Measurements from ENCODE around the gene KDM4C.

Gene KDM4C

GRCh38 chr9:7051711-7052110 is 293.9 kb downstream of the KDM4C start:
- DNase-seq (ENCODE audit: low read depth), result no peak
- no peak overlapping the region for H3K4me3 ChIP-seq (ENCODE audit: low read depth, low read length)
- TF ChIP-seq CTCF (IDR thresholded peaks at IDR 0.05; ENCODE audit: insufficient read depth, low read depth, low read length, missing control alignments), result no peak

GRCh38 chr9:7053903-7054302 is 296.1 kb downstream of the KDM4C start:
- TF ChIP-seq CTCF (IDR thresholded peaks at IDR 0.05; ENCODE audit: insufficient read depth, low read depth, low read length, missing control alignments), result no peak
- no peak for DNase-seq (ENCODE audit: low read depth)
- no peak overlapping the region for H3K4me3 ChIP-seq (ENCODE audit: low read depth, low read length)

GRCh38 chr9:7055171-7055903 is 297.6 kb downstream of the KDM4C start:
- no peak for TF ChIP-seq CTCF (IDR thresholded peaks at IDR 0.05; ENCODE audit: insufficient read depth, low read depth, low read length, missing control alignments)
- DNase-seq (ENCODE audit: low read depth), result peak; percentile 18
- H3K4me3 ChIP-seq (ENCODE audit: low read depth, low read length), result no peak overlapping the region

- TF ChIP-seq CTCF (IDR thresholded peaks at IDR 0.05; ENCODE audit: insufficient read depth, low read depth, low read length, missing control alignments), result no peak
- no peak for DNase-seq (ENCODE audit: low read depth)
- no peak overlapping the region for H3K4me3 ChIP-seq (ENCODE audit: low read depth, low read length)
Observed at GRCh38 chr9:7056254-7056653, 298.5 kb downstream of the KDM4C start.

GRCh38 chr9:7058473-7058872 is 300.7 kb downstream of the KDM4C start:
- TF ChIP-seq CTCF (IDR thresholded peaks at IDR 0.05; ENCODE audit: insufficient read depth, low read depth, low read length, missing control alignments), result no peak
- H3K4me3 ChIP-seq (ENCODE audit: low read depth, low read length), result no peak overlapping the region
- DNase-seq (ENCODE audit: low read depth), result no peak

- DNase-seq (ENCODE audit: low read depth), result no peak
- H3K4me3 ChIP-seq (ENCODE audit: low read depth, low read length), result no peak overlapping the region
- no peak for TF ChIP-seq CTCF (IDR thresholded peaks at IDR 0.05; ENCODE audit: insufficient read depth, low read depth, low read length, missing control alignments)
Observed at GRCh38 chr9:7067169-7067568, 309.4 kb downstream of the KDM4C start.

- TF ChIP-seq CTCF (IDR thresholded peaks at IDR 0.05; ENCODE audit: insufficient read depth, low read depth, low read length, missing control alignments), result no peak
- no peak for DNase-seq (ENCODE audit: low read depth)
- no peak overlapping the region for H3K4me3 ChIP-seq (ENCODE audit: low read depth, low read length)
Observed at GRCh38 chr9:7071916-7072315, 314.1 kb downstream of the KDM4C start.
